Lower lobe of right lung (tissue), 2 donors: Measurements from ENCODE around the gene PPARA. TPM values are rescaled to one million over a fixed set of nuclear protein-coding genes. Genes with fewer than 3 reads are reported as not detected.

Experiments
- ATAC-seq, 2 donors: fragments of 200-7000 bp; cut with Tn5 transposase; one replicate each; pipeline ENCODE4 v1.9.1; 2020 to 2022; ENCODE audit warnings: mild to moderate bottlenecking in 2 of 2, moderate library complexity in 2 of 2
- DNase-seq: peaks from one replicate; pipeline ENCODE4 v3.0.0-alpha.2; 2020
- H3K27ac ChIP-seq: fragments of 200-600 bp; one replicate; pipeline ENCODE4 v1.8.0; 2022
- H3K27me3 ChIP-seq: fragments of 200-600 bp; one replicate; pipeline ENCODE4 v1.8.0; 2022; ENCODE audit warnings: low read depth
- H3K36me3 ChIP-seq: fragments of 200-600 bp; one replicate; pipeline ENCODE4 v1.8.0; 2022; ENCODE audit warnings: mild to moderate bottlenecking
- H3K4me1 ChIP-seq: fragments of 200-600 bp; one replicate; pipeline ENCODE4 v1.8.0; 2022
- H3K4me3 ChIP-seq: fragments of 200-600 bp; one replicate; pipeline ENCODE4 v1.8.0; 2022; ENCODE audit warnings: mild to moderate bottlenecking
- H3K9me3 ChIP-seq: fragments of 200-600 bp; one replicate; pipeline ENCODE4 v1.8.0; 2022
- intact Hi-C: fragments of 100-400 bp; cut with DNase I; formaldehyde crosslinking; loops from one replicate; pipeline ENCODE4 v1.11.0; 2022
- total RNA-seq: library from RNA; stranded (reverse); fragmentation: NEBNext Ultra II Directional; extraction: Animal tissue kit (Norgen Biotek cat#: 25700); gene quantifications from one replicate; pipeline ENCODE4 v1.2.1, GENCODE V29; 2021
- TF ChIP-seq, protein P1 (sequence below): fragments of 200-600 bp; IDR thresholded peaks from one replicate; pipeline ENCODE4 v1.8.0; 2022; ENCODE audit warnings: antibody characterized with exemption, mild to moderate bottlenecking
- donor health status: DM: no; HTN: yes; CAD: no; lungs with severe emphysema.

Gene PPARA
- total RNA-seq, 1 donor from 2014 or later = 20.5 TPM

DNA sequence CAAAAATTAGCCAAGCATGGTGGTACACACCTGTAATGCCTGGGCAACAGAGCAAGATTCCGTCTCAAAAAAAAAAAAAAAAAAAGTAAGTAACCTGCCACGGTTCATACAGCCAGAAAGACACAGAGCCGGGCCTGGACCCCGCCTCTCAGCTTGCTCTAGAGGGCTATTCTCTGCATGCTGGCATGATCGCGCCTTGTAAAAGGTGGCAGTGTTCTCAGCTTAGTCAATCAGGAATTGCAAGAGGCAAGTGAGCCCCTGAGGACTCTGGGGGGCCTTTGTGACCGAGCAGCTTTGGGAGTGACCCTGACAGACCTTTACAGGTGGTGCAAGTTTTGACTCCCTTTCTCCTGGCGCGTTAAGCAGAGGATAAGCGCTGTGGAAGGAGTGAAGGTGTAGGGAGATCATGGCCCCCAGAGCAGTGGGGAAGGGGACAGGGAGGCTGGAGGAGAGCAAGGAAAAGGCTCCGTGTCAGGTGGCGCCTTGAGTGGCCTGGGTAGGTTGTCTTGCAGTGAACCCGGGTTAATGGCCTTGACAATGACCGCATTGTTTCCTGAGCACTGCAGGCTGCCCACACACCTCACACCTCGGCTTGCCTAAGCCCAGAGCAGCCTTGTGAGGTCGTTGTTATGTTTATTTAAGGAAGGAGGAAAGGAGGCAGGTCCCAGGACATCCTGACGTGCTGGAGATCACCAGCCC lies 50.9 kb downstream of the PPARA start:
- peaks cover 53% of the 10 kb centered on the region for H3K36me3 ChIP-seq
- DNase-seq (no peak), ATAC-seq (no peak)
- intact Hi-C loops = no loop called here
- H3K27me3 ChIP-seq = no peaks in the 10 kb centered on the region
- H3K4me3 ChIP-seq = no peak overlapping the region
- no peak overlapping the region for H3K27ac ChIP-seq
- TF ChIP-seq, protein P1, sequence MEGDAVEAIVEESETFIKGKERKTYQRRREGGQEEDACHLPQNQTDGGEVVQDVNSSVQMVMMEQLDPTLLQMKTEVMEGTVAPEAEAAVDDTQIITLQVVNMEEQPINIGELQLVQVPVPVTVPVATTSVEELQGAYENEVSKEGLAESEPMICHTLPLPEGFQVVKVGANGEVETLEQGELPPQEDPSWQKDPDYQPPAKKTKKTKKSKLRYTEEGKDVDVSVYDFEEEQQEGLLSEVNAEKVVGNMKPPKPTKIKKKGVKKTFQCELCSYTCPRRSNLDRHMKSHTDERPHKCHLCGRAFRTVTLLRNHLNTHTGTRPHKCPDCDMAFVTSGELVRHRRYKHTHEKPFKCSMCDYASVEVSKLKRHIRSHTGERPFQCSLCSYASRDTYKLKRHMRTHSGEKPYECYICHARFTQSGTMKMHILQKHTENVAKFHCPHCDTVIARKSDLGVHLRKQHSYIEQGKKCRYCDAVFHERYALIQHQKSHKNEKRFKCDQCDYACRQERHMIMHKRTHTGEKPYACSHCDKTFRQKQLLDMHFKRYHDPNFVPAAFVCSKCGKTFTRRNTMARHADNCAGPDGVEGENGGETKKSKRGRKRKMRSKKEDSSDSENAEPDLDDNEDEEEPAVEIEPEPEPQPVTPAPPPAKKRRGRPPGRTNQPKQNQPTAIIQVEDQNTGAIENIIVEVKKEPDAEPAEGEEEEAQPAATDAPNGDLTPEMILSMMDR = no peak
- no peaks in the 10 kb centered on the region for H3K9me3 ChIP-seq
- no peaks in the 10 kb centered on the region for H3K4me1 ChIP-seq

DNA sequence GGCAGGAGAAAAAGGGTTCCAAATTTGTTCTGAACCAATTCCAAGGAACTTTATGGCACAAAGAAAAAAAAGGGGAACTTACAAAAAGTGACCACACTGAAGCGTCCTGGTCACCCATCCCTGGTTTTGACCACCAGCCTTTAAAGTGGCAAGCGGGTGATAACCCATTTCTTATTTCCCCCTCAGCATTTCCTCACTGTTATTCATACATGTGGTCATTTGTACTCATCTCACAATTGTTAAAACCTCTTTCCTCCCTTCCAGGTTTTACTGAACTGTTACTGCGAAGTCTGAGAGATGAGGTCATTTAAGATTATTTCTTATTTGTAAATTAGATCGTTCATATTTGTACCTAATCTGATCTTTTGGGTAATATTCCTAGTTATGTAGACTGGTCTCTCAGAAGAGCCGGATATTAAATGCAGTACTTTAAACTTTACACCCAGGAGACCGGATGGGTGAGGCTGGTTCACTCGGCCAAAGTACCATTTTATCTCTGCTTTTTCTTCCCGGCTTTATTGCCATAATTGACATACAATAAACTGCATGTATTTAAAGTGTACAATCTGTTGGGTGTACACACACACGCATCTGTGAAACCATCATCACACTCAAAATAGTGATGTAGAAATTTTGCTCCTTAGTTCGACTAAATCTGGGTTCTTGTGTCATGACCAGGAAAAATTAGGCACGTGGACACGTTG lies 52.7 kb downstream of the PPARA start:
- H3K9me3 ChIP-seq = no peaks in the 10 kb centered on the region
- H3K4me3 ChIP-seq = no peak overlapping the region
- H3K36me3 ChIP-seq = peaks cover 53% of the 10 kb centered on the region
- no peak overlapping the region for H3K27ac ChIP-seq
- H3K4me1 ChIP-seq = no peaks in the 10 kb centered on the region
- no peaks in the 10 kb centered on the region for H3K27me3 ChIP-seq
- intact Hi-C loops = no loop called here
- no peak for DNase-seq
- TF ChIP-seq, protein P1 = no peak
- no peak for ATAC-seq

DNA sequence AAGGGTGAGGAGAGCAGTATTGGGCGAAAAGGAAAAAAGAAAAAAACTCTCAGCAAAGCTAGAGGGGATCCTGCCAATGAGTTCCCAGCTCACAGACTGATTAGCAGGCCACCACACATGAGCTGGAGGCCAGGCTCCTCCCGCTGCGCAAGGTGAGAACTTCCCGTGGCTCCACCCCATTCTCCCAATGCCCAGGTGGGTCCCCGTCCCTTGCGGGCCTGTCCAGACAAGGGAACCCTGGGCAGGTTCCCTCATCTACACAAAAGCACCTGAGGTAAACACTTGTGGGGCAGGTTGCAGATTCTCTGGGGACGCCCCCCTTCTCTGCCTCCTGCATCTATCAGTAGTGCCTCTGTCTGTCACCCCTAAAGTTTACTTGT lies 53.3 kb downstream of the PPARA start:
- TF ChIP-seq, protein P1 = no peak
- H3K4me3 ChIP-seq = no peak overlapping the region
- no peak for DNase-seq
- no peaks in the 10 kb centered on the region for H3K9me3 ChIP-seq
- no peak overlapping the region for H3K27ac ChIP-seq
- H3K4me1 ChIP-seq = no peaks in the 10 kb centered on the region
- intact Hi-C loops = no loop called here
- ATAC-seq = no peak
- H3K36me3 ChIP-seq = peaks cover 49% of the 10 kb centered on the region
- H3K27me3 ChIP-seq = no peaks in the 10 kb centered on the region

DNA sequence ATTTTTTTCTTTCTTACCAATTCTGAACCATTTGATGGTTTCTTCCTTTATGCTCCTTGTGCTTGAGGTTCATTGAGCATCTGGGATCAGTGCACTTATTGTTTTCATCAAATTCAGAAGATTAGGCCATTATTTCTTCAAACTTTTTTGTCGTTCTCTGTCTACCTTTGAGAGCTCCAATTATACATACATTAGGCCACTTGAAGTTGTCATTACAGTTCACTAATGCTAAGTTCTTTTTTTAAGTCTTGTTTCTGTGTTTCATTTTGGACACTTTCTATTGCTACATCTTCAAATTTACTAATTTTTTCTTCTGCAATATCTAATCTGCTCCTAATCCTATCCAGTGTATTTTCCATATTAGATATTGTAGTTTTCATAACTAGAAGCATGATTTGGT lies 58.9 kb downstream of the PPARA start:
- no peak for ATAC-seq

DNA sequence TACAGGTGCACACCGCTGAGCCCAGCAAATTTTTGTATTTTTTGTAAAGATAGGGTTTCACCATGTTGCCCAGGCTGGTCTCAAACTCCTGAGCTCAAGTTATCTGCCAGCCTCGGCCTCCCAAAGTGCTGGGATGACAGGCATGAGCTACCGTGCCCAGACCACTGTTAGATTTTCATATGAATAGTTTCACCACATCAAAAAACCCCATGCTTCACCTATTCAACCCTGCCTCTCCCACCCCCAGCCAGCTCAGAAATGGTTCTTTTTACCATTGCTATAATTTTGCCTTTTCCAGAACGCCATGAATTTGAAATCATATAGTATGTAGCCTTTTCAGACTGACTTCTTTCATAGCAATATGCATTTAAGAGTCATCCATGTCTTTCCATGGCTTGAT lies 61.9 kb downstream of the PPARA start:
- no peak overlapping the region for H3K27ac ChIP-seq
- H3K4me3 ChIP-seq = no peak overlapping the region
- no peak for DNase-seq
- peaks cover 39% of the 10 kb centered on the region for H3K36me3 ChIP-seq
- ATAC-seq = no peak
- H3K4me1 ChIP-seq = no peaks in the 10 kb centered on the region
- H3K9me3 ChIP-seq = peaks cover 10% of the 10 kb centered on the region
- TF ChIP-seq, protein P1 = no peak
- intact Hi-C loops = no loop called here
- no peaks in the 10 kb centered on the region for H3K27me3 ChIP-seq

More for the DNA sequence above, 58.9 kb downstream of the PPARA start:
- Histone ChIP-seq H3K27ac (no peak overlapping the region), H3K9me3 (peaks cover 10% of the 10 kb centered on the region), H3K36me3 (peaks cover 19% of the 10 kb centered on the region), H3K4me1 (no peaks in the 10 kb centered on the region), H3K27me3 (no peaks in the 10 kb centered on the region), H3K4me3 (no peak overlapping the region)
- no peak for DNase-seq
- intact Hi-C loops = no loop called here
- TF ChIP-seq, protein P1 = no peak
